Suprapubic skin (tissue), 4 donors: Measurements from ENCODE around the gene SARS1. TPM values are rescaled to one million over a fixed set of nuclear protein-coding genes. Genes with fewer than 3 reads are reported as not detected.

Experiments used
- DNase-seq, 2 donors: peaks; one replicate each; pipeline ENCODE4 v3.0.0-alpha.2; 2019; ENCODE audit warnings: low spot score in 2 of 2
- H3K27ac ChIP-seq: fragments of 200-600 bp; sonication (generic); one replicate; pipeline ENCODE4 v1.5.1; 2019
- H3K27me3 ChIP-seq: fragments of 200-600 bp; sonication (generic); one replicate; pipeline ENCODE4 v1.5.1; 2019
- H3K36me3 ChIP-seq: fragments of 200-600 bp; sonication (generic); one replicate; pipeline ENCODE4 v1.5.1; 2019
- H3K4me1 ChIP-seq: fragments of 200-600 bp; sonication (generic); one replicate; pipeline ENCODE4 v1.5.1; 2019
- H3K4me3 ChIP-seq: fragments of 200-600 bp; sonication (generic); one replicate; pipeline ENCODE4 v1.5.1; 2019; ENCODE audit warnings: mild to moderate bottlenecking
- H3K9me3 ChIP-seq: fragments of 200-600 bp; sonication (generic); one replicate; pipeline ENCODE4 v1.5.1; 2019
- CTCF ChIP-seq, 2 donors: fragments of 200-600 bp in 1 of 2; fragments of 450-650 bp in 1 of 2; sonication (generic) in 1 of 2; IDR thresholded peaks; one replicate each; pipeline ENCODE4 v1.5.1; 2016 to 2019; ENCODE audit warnings: antibody characterized with exemption in 2 of 2, mild to moderate bottlenecking in 1 of 2, moderate library complexity in 1 of 2
- EP300 ChIP-seq: sonication (generic); formaldehyde crosslinking; IDR thresholded peaks from one replicate; pipeline ENCODE4 v1.6.1; 2017; ENCODE audit warnings: antibody characterized with exemption
- POLR2A ChIP-seq, 2 donors: fragments of 450-650 bp; IDR thresholded peaks; one replicate each; pipeline ENCODE4 v1.6.1; 2017; ENCODE audit warnings: antibody characterized with exemption in 2 of 2, mild to moderate bottlenecking in 2 of 2, moderate library complexity in 2 of 2
- POLR2AphosphoS5 ChIP-seq, 3 donors: sonication (generic); formaldehyde crosslinking; IDR thresholded peaks; one replicate each; pipeline ENCODE4 v1.6.1; 2017; ENCODE audit warnings: antibody characterized with exemption in 3 of 3
- WGBS: methylation state at CpG from one replicate; pipeline ENCODE4 v1.1.5; 2018; 5-methylcytosine and 5-hydroxymethylcytosine counted together
- total RNA-seq, 4 donors: library from RNA; depleted of rRNA; stranded (reverse); fragments of >200 nt; gene quantifications; one replicate each; pipeline ENCODE4 v1.1.0, GENCODE V29; 2016

SARS1 gene
- total RNA-seq, 4 donors from 2014 or later, result 144 to 169 (median 160) TPM

GRCh38 chr1:109271458-109271857 is 57.7 kb downstream of the SARS1 start:
- DNase-seq, result no peak
- no peaks in the 10 kb centered on the region for H3K27me3 ChIP-seq
- TF ChIP-seq CTCF (IDR thresholded peaks at IDR 0.05) (no peak), POLR2AphosphoS5 (IDR thresholded peaks at IDR 0.05) (no peak), EP300 (no peak), POLR2A (IDR thresholded peaks at IDR 0.05) (no peak)
- no peak overlapping the region for H3K27ac ChIP-seq
- H3K9me3 ChIP-seq, result no peaks in the 10 kb centered on the region
- no peak overlapping the region for H3K4me3 ChIP-seq
- H3K36me3 ChIP-seq, result peaks cover 39% of the 10 kb centered on the region
- peaks cover 50% of the 10 kb centered on the region for H3K4me1 ChIP-seq
- 94% methylated on average over 5 of the region's 6 CpGs for WGBS

GRCh38 chr1:109272021-109272799 is 58.5 kb downstream of the SARS1 start:
- H3K4me3 ChIP-seq, result no peak overlapping the region
- DNase-seq, result peak; percentile 58 to 65
- WGBS, result 90% methylated on average over 10 of the region's 13 CpGs
- no peaks in the 10 kb centered on the region for H3K27me3 ChIP-seq
- no peak for TF ChIP-seq POLR2A (IDR thresholded peaks at IDR 0.05)
- no peak for TF ChIP-seq POLR2AphosphoS5 (IDR thresholded peaks at IDR 0.05)
- peaks cover 39% of the 10 kb centered on the region for H3K36me3 ChIP-seq
- peaks cover 53% of the 10 kb centered on the region for H3K4me1 ChIP-seq
- no peaks in the 10 kb centered on the region for H3K9me3 ChIP-seq
- H3K27ac ChIP-seq, result no peak overlapping the region

- no peaks in the 10 kb centered on the region for H3K27me3 ChIP-seq
- 68% methylated on average over 10 of the region's 16 CpGs for WGBS
- H3K36me3 ChIP-seq, result peaks cover 36% of the 10 kb centered on the region
- peak; percentile 61 to 68 for DNase-seq
- no peaks in the 10 kb centered on the region for H3K9me3 ChIP-seq
- no peak for TF ChIP-seq POLR2A (IDR thresholded peaks at IDR 0.05)
- TF ChIP-seq CTCF (IDR thresholded peaks at IDR 0.05), result no peak
- TF ChIP-seq EP300, result no peak
- no peak for TF ChIP-seq POLR2AphosphoS5 (IDR thresholded peaks at IDR 0.05)
- H3K4me1 ChIP-seq, result peaks cover 56% of the 10 kb centered on the region
- H3K4me3 ChIP-seq, result peak overlapping the region; percentile 15
- H3K27ac ChIP-seq, result peak overlapping the region; percentile 86
These were observed 59.3 kb downstream of the SARS1 start for GRCh38 chr1:109272831-109273547.

GRCh38 chr1:109273570-109274288 is 60.0 kb downstream of the SARS1 start:
- DNase-seq, result peak in 1 of 2 donors; percentile 65
- 72% methylated on average over 29 of the region's 30 CpGs for WGBS
- Histone ChIP-seq H3K27ac (peak overlapping the region; percentile 86), H3K4me3 (peak overlapping the region; percentile 15), H3K36me3 (peaks cover 35% of the 10 kb centered on the region), H3K9me3 (no peaks in the 10 kb centered on the region), H3K4me1 (peaks cover 56% of the 10 kb centered on the region), H3K27me3 (no peaks in the 10 kb centered on the region)
- no peak for TF ChIP-seq POLR2AphosphoS5 (IDR thresholded peaks at IDR 0.05)

- Histone ChIP-seq H3K27ac (peak overlapping the region; percentile 86), H3K36me3 (peaks cover 25% of the 10 kb centered on the region), H3K27me3 (no peaks in the 10 kb centered on the region), H3K4me3 (peak overlapping the region; percentile 19), H3K4me1 (peaks cover 56% of the 10 kb centered on the region), H3K9me3 (no peaks in the 10 kb centered on the region)
- WGBS, result 46% methylated on average over 24 of the region's 24 CpGs
- DNase-seq, result peak; percentile 72 to 82
- TF ChIP-seq CTCF (IDR thresholded peaks at IDR 0.05), result no peak
- no peak for TF ChIP-seq POLR2AphosphoS5 (IDR thresholded peaks at IDR 0.05)
- no peak for TF ChIP-seq POLR2A (IDR thresholded peaks at IDR 0.05)
- no peak for TF ChIP-seq EP300
These were observed 61.1 kb downstream of the SARS1 start for GRCh38 chr1:109274533-109275476.
